SK-N-SH (cell line): ENCODE measurements around the gene KLF3. TPM values are rescaled to one million over a fixed set of nuclear protein-coding genes. Genes with fewer than 3 reads are reported as not detected.

Experiments used
- CTCF ChIA-PET: fragments of 300-600, 350-600 bp; formaldehyde crosslinking; extraction: SDS; loops from one replicate; lab custom pipeline; 2021; lab: Yijun Ruan, JAX
- POLR2A ChIA-PET: fragments of 350-600 bp; sonication (Branson Sonifier 250); formaldehyde crosslinking; extraction: SDS; loops from one replicate; lab custom pipeline; 2020; ENCODE audit warnings: antibody characterized with exemption, inconsistent platforms; lab: Yijun Ruan, JAX
- DNase-seq: peaks from one replicate; pipeline ENCODE4 v3.0.0; 2012
- H2AFZ ChIP-seq: fragments of 200-600 bp; sonication (generic); 2 replicates; pipeline ENCODE4 v1.8.1; 2016; ENCODE audit warnings: antibody characterized with exemption, mild to moderate bottlenecking, low read depth
- H3F3A ChIP-seq: fragments of 200-600 bp; sonication (generic); replicated peaks from 2 replicates; pipeline ENCODE3; 2016; ENCODE audit warnings: antibody characterized with exemption, mild to moderate bottlenecking; ENCODE audit not compliant: insufficient read depth
- H3K27ac ChIP-seq, 2 experiments: fragments of 200-500 bp in 1 of 2; fragments of 200-600 bp in 1 of 2; sonication (Bioruptor generic) in 1 of 2; sonication (generic), shearing (Covaris generic) in 1 of 2; 2 replicates each; pipeline versions ENCODE4 v1.5.1 to v1.6.1; 2014 to 2016; ENCODE audit warnings: low read depth in 2 of 2, inconsistent platforms in 1 of 2, low read length in 1 of 2, mild to moderate bottlenecking in 1 of 2, mixed read lengths in 1 of 2
- H3K27me3 ChIP-seq: fragments of 200-600 bp; sonication (generic), shearing (Covaris generic); 2 replicates; pipeline ENCODE4 v1.6.1; 2016; ENCODE audit warnings: mixed run types; ENCODE audit not compliant: insufficient read depth
- H3K36me3 ChIP-seq, 2 experiments: fragments of 200-500 bp in 1 of 2; fragments of 200-600 bp in 1 of 2; sonication (Bioruptor generic) in 1 of 2; sonication (generic) in 1 of 2; replicated peaks in 1 of 2; 2 replicates each; pipeline versions ENCODE3 to v1.5.1; 2014 to 2016; ENCODE audit warnings: low read length in 1 of 2, mild to moderate bottlenecking in 1 of 2; ENCODE audit not compliant: insufficient read depth in 2 of 2, control insufficient read depth in 1 of 2
- H3K4me1 ChIP-seq, 2 experiments: fragments of 200-500 bp in 1 of 2; fragments of 200-600 bp in 1 of 2; sonication (Bioruptor generic) in 1 of 2; sonication (generic), shearing (Covaris generic) in 1 of 2; 2 replicates each; pipeline versions ENCODE4 v1.5.1 to v1.6.1; 2014 to 2016; ENCODE audit warnings: low read depth in 1 of 2, low read length in 1 of 2, mixed run types in 1 of 2; ENCODE audit not compliant: insufficient read depth in 2 of 2, control insufficient read depth in 1 of 2
- H3K4me2 ChIP-seq: fragments of 200-600 bp; sonication (generic), shearing (Covaris generic); 2 replicates; pipeline ENCODE4 v1.6.1; 2017; ENCODE audit warnings: mixed run types
- H3K4me3 ChIP-seq, 2 experiments: fragments of 200-500 bp in 1 of 2; fragments of 200-600 bp in 1 of 2; sonication (Bioruptor generic) in 1 of 2; sonication (generic), shearing (Covaris generic) in 1 of 2; 2 replicates each; pipeline versions ENCODE4 v1.5.1 to v1.8.1; 2014 to 2016; ENCODE audit warnings: low read depth in 2 of 2, inconsistent platforms in 1 of 2, low read length in 1 of 2, mild to moderate bottlenecking in 1 of 2, mixed read lengths in 1 of 2, moderate library complexity in 1 of 2
- H3K79me2 ChIP-seq: fragments of 200-600 bp; sonication (generic); 2 replicates; pipeline ENCODE4 v1.8.1; 2017; ENCODE audit warnings: mild to moderate bottlenecking; ENCODE audit not compliant: insufficient read depth
- H3K9ac ChIP-seq: fragments of 200-600 bp; sonication (generic); 2 replicates; pipeline ENCODE4 v1.6.1; 2017; ENCODE audit warnings: mixed run types
- H3K9me2 ChIP-seq: fragments of 200-600 bp; sonication (generic); 2 replicates; pipeline ENCODE4 v1.6.1; 2017; ENCODE audit warnings: mixed run types
- H3K9me3 ChIP-seq: fragments of 200-600 bp; sonication (generic); 2 replicates; pipeline ENCODE4 v1.6.1; 2017; ENCODE audit warnings: mixed run types, mild to moderate bottlenecking, moderate library complexity
- H4K20me1 ChIP-seq: fragments of 200-600 bp; sonication (generic); 2 replicates; pipeline ENCODE4 v1.6.1; 2017; ENCODE audit warnings: mild to moderate bottlenecking, mixed run types; ENCODE audit not compliant: insufficient read depth
- CHD2 ChIP-seq: fragments of 150-350 bp; IDR thresholded peaks from 2 replicates; pipeline ENCODE4 v1.6.1; 2018; ENCODE audit warnings: low read length; ENCODE audit not compliant: partially characterized antibody
- ELF1 ChIP-seq: IDR thresholded peaks from 2 replicates; pipeline ENCODE4 v1.4.0; 2012
- FOXJ3 ChIP-seq: sonication (generic); formaldehyde crosslinking; IDR thresholded peaks from 2 replicates; pipeline ENCODE4 v1.5.1; 2020; ENCODE audit warnings: mild to moderate bottlenecking, missing genetic modification reagents
- FOXM1 ChIP-seq: IDR thresholded peaks from 2 replicates; pipeline ENCODE4 v1.4.0; 2012; ENCODE audit warnings: low read depth, mild to moderate bottlenecking
- GABPA ChIP-seq: IDR thresholded peaks from 2 replicates; pipeline ENCODE4 v1.4.0; 2012; ENCODE audit warnings: low read depth, mild to moderate bottlenecking
- GATA2 ChIP-seq: sonication (generic); formaldehyde crosslinking; IDR thresholded peaks from 2 replicates; pipeline ENCODE4 v1.5.0; 2020; ENCODE audit warnings: mild to moderate bottlenecking, missing genetic modification reagents
- JUND ChIP-seq: IDR thresholded peaks from 2 replicates; pipeline ENCODE4 v1.4.0; 2012
- MEF2A ChIP-seq: IDR thresholded peaks from 2 replicates; pipeline ENCODE4 v1.4.0; 2012; ENCODE audit warnings: low read depth, borderline replicate concordance
- NFIC ChIP-seq: IDR thresholded peaks from 2 replicates; pipeline ENCODE4 v1.4.0; 2012; ENCODE audit warnings: borderline replicate concordance
- RCOR1 ChIP-seq: fragments of 150-350 bp; IDR thresholded peaks from 2 replicates; pipeline ENCODE4 v1.6.1; 2017; ENCODE audit warnings: antibody characterized with exemption, low read length
- RXRA ChIP-seq: IDR thresholded peaks from 2 replicates; pipeline ENCODE4 v1.4.0; 2012; ENCODE audit warnings: low read depth, mild to moderate bottlenecking, borderline replicate concordance
- SIN3A ChIP-seq: IDR thresholded peaks from 2 replicates; pipeline ENCODE4 v1.6.1; 2012; ENCODE audit warnings: low read depth, mild to moderate bottlenecking, low read length, moderate library complexity, borderline replicate concordance
- WGBS: methylation state at CpG from one replicate; pipeline ENCODE4 v1.1.6; 2017; ENCODE audit warnings: low lambda C conversion rate; 5-methylcytosine and 5-hydroxymethylcytosine counted together
- polyA plus RNA-seq, 3 experiments: library from polyadenylated mRNA; depleted of rRNA; stranded (reverse); fragments of >200 nt; gene quantifications; 2 replicates each; pipeline ENCODE4 v1.2.3, GENCODE V29; 2012
- TF ChIP-seq, protein P1 (sequence below): IDR thresholded peaks from 2 replicates; pipeline ENCODE4 v1.4.0; 2012; ENCODE audit warnings: low read depth
- TF ChIP-seq, protein P2 (sequence below): IDR thresholded peaks from 2 replicates; pipeline ENCODE4 v1.6.1; 2012; ENCODE audit warnings: mild to moderate bottlenecking, low read depth, low read length, moderate library complexity
- TF ChIP-seq, protein P3 (sequence below): fragments of 150-350 bp; IDR thresholded peaks from 2 replicates; pipeline ENCODE4 v1.6.1; 2016; ENCODE audit warnings: mild to moderate bottlenecking, low read depth, low read length

KLF3 gene
- polyA plus RNA-seq, 1 of the 3 experiments (the other 2 are of a cell fraction): 8.2 TPM

DNA sequence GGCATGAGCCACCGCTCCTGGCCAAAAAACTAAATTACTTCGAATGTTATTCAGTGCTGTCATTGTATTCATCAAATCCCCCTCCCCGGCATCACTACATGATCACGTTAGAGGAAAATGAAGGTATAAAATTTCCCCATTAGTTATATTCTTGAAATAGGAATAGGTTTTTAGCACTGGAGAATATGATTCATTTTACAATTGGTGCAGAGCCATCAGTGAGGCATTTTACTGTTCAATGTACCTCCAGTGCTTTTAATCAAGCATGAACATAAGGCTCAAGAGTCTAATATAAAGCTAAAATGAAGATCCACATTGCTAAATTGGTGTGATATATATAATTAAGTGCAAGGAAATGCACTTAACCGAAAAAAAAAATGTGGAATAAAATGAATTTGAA, 18.3 kb downstream of the KLF3 start:
- H4K20me1 ChIP-seq: peaks cover 79% of the 10 kb centered on the region
- no peaks in the 10 kb centered on the region for H3K9me3 ChIP-seq
- no peaks in the 10 kb centered on the region for H3F3A ChIP-seq
- WGBS: 96% methylated on average over 5 of the region's 5 CpGs
- no peaks in the 10 kb centered on the region for H3K27me3 ChIP-seq
- no peak overlapping the region for H3K9ac ChIP-seq
- POLR2A ChIA-PET: no interaction called here
- CTCF ChIA-PET: interaction anchor here (1.3 to 1.5 kb wide), 2 partner anchors 49 to 363 kb away, joined by 5 to 6 read pairs; no protein-coding TSS in a partner anchor
- no peak overlapping the region for H2AFZ ChIP-seq
- peaks cover 100% of the 10 kb centered on the region for H3K79me2 ChIP-seq
- H3K9me2 ChIP-seq: no peaks in the 10 kb centered on the region
- H3K27ac ChIP-seq: no peak overlapping the region
- H3K36me3 ChIP-seq: peaks cover 25 to 41% of the 10 kb centered on the region in 2 experiments
- DNase-seq: no peak
- TF ChIP-seq NFIC: no peak
- TF ChIP-seq, protein P1, sequence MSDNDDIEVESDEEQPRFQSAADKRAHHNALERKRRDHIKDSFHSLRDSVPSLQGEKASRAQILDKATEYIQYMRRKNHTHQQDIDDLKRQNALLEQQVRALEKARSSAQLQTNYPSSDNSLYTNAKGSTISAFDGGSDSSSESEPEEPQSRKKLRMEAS: no peak
- no peak for TF ChIP-seq GATA2 (CRISPR knock-in tag)
- TF ChIP-seq FOXJ3 (CRISPR knock-in tag): no peak
- TF ChIP-seq, protein P2, sequence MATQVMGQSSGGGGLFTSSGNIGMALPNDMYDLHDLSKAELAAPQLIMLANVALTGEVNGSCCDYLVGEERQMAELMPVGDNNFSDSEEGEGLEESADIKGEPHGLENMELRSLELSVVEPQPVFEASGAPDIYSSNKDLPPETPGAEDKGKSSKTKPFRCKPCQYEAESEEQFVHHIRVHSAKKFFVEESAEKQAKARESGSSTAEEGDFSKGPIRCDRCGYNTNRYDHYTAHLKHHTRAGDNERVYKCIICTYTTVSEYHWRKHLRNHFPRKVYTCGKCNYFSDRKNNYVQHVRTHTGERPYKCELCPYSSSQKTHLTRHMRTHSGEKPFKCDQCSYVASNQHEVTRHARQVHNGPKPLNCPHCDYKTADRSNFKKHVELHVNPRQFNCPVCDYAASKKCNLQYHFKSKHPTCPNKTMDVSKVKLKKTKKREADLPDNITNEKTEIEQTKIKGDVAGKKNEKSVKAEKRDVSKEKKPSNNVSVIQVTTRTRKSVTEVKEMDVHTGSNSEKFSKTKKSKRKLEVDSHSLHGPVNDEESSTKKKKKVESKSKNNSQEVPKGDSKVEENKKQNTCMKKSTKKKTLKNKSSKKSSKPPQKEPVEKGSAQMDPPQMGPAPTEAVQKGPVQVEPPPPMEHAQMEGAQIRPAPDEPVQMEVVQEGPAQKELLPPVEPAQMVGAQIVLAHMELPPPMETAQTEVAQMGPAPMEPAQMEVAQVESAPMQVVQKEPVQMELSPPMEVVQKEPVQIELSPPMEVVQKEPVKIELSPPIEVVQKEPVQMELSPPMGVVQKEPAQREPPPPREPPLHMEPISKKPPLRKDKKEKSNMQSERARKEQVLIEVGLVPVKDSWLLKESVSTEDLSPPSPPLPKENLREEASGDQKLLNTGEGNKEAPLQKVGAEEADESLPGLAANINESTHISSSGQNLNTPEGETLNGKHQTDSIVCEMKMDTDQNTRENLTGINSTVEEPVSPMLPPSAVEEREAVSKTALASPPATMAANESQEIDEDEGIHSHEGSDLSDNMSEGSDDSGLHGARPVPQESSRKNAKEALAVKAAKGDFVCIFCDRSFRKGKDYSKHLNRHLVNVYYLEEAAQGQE: no peak
- TF ChIP-seq RXRA: no peak
- no peak for TF ChIP-seq CHD2
- no peak for TF ChIP-seq MEF2A
- TF ChIP-seq RCOR1: no peak
- TF ChIP-seq, protein P3, sequence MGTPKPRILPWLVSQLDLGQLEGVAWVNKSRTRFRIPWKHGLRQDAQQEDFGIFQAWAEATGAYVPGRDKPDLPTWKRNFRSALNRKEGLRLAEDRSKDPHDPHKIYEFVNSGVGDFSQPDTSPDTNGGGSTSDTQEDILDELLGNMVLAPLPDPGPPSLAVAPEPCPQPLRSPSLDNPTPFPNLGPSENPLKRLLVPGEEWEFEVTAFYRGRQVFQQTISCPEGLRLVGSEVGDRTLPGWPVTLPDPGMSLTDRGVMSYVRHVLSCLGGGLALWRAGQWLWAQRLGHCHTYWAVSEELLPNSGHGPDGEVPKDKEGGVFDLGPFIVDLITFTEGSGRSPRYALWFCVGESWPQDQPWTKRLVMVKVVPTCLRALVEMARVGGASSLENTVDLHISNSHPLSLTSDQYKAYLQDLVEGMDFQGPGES: no peak
- TF ChIP-seq ELF1: no peak
- no peak for TF ChIP-seq SIN3A
- TF ChIP-seq JUND: no peak
- TF ChIP-seq FOXM1: no peak
- no peak for TF ChIP-seq GABPA
- peaks cover 10 to 19% of the 10 kb centered on the region in 2 experiments; a peak in 3 of 4 replicates for H3K4me1 ChIP-seq
- H3K4me3 ChIP-seq: no peak overlapping the region
- no peak overlapping the region for H3K4me2 ChIP-seq
